GM18907 (cell line): ENCODE measurements around the gene POU2F3.

Experiments used
- ATAC-seq: cut with Tn5 transposase; IDR thresholded peaks from one replicate; pipeline ENCODE4 v1.9.1; 2021; ENCODE audit warnings: mild to moderate bottlenecking, moderate library complexity; ENCODE audit not compliant: unreplicated experiment

Gene POU2F3

DNA sequence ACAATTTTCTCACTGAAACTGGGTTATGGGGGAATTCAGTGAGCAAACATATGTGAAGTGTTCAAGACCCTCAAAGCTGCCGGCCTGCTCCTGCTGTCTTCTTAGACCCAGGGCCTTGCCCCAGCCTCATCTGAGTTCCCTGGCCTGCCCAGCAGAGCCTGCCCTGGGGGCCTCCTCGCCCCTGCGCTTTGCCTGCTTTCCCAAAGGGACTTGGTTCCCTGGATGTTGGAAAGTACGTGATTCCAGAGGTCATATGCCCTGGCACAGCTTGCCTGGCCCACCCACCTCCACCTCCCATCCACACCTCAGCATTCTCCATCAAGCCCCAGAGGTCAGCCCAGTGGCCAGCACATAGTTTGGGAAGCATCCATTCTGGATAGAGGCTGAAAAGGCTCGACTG, 13.7 kb upstream of the POU2F3 start:
- ATAC-seq, result no peak

GRCh38 chr11:120226714-120227113, 13.2 kb upstream of the POU2F3 start:
- no peak for ATAC-seq

- no peak for ATAC-seq
These were observed 12.6 kb upstream of the POU2F3 start for GRCh38 chr11:120227228-120227852.

GRCh38 chr11:120228794-120229384, 11.1 kb upstream of the POU2F3 start:
- ATAC-seq, result no peak

GRCh38 chr11:120229451-120230424, 10.2 kb upstream of the POU2F3 start:
- ATAC-seq, result no peak

DNA sequence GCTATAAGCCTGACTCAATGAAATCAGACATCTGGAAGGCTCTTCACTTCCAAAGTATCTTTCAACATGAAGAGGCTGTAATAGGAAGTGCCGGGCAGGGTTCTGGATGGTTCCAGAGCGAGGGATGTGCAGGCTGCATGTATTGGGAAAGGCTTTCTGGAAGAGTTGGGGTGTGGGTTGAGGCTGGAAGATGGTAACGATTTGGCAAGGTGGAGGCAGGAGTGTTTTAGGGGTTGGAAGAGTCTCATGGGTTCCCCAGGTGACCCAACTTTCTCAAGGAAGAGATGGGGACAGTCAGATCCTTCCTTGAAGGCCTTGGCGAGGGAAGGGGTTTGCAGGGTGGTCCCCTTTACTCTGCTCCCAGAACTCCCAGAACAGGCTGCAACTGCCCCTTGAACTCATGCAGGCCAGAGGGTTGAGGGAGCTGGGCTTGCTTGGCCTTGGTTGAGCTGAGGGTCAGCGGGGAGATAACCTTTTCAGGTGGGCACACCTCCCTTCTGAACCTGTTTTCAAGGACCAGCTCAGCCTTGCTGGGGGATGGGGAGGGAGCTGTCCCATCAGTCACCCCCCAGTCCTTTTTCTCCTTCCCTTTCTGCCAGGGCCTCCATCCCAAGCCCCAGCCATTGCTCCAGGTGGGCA, 9.4 kb upstream of the POU2F3 start:
- no peak for ATAC-seq

DNA sequence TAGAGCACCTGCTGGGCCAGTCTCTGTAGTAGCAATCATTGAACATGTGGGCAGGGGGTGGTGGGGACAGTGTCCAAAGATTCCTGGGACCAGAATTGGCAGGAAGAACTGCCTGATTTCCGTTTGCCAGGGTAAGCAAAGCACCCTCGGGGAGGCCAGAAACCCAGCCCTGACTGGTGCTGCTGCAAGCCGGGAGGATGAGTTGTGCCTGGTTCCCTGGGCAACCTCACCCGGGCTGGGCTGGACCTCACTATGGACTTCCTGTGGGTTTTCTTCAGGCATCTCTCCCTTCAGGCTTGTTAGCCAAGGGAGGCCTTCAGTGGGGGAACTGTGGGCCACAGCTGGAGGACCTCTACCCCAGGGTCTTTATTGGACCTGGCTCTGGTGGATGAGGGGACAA, 8.0 kb upstream of the POU2F3 start:
- no peak for ATAC-seq

DNA sequence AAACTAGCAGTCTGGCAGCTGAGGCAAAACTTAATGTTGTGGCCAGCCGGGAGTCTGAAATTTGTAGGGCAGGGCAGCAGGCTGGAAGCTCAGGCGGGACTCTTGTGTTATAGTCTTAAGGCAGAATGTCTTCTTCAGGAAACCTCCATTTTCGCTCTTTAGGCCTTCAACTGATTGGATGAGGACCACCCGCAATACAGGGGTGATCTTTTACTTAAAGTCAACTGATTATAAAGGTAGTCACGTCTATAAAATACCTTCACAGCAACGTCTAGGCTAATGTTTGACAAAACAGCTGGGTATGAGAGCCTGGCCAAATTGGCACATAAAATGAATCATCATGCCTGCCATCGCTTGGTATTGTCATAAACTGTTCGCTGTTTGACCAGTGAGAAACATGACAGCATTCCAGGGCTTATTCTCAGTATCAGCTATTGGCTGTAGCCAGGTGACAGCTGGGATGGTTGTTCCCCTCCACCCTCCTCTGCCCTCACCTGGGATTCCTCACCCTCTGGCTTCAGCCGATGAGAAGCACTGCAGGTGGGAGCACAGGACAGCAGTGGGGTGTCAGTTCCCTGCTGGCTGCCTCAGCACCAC, 6.6 kb upstream of the POU2F3 start:
- ATAC-seq, result no peak

GRCh38 chr11:120235024-120235628, 4.8 kb upstream of the POU2F3 start:
- ATAC-seq, result no peak

GRCh38 chr11:120236169-120237107, 3.5 kb upstream of the POU2F3 start:
- ATAC-seq, result no peak

GRCh38 chr11:120238968-120239620, 846 bp upstream of the POU2F3 start:
- ATAC-seq, result no peak

DNA sequence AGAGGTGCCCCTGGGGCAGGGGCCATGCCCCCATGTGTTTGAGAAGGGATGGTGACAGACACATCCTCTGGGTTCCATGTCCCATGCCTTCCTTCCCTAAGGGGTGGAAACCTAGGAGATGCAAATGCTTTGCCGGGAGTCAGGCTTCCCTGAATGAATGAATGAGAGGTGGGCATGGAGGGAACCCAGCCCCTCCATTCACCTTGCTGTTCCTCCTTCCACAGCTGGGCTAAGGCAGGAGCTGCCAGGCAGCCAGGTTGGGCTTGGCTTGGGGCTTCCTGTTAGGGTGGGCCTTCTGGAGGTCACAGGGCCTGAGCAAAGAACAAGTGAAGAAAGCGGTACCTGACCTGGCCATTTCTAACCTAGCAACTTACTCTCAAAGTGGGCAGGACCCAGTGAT, 926 bp downstream of the POU2F3 start:
- no peak for ATAC-seq

- no peak for ATAC-seq
These were observed 1.3 kb downstream of the POU2F3 start for GRCh38 chr11:120241277-120241676.

DNA sequence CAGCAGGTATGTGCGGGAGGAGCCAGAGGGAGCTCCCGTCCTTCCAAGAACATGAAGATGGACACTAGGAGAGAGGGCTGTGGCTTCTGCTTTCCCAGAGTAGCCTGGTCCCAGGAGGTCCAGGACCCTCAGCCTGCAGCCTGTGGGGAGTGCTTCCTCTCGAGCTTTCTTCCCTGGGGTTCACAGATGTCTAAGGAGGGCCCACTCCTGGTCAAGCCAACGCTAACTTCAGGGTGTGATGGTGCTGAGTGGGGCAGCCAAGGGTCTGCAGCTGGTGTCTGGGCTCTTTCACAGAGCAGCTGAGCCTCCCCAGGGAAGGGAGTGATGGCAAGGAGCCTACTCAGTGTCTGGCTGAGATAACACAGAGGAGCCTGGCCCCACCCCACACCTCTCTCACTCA, 3.3 kb downstream of the POU2F3 start:
- no peak for ATAC-seq

- ATAC-seq, result no peak
These were observed 4.8 kb downstream of the POU2F3 start for GRCh38 chr11:120244476-120245365.

DNA sequence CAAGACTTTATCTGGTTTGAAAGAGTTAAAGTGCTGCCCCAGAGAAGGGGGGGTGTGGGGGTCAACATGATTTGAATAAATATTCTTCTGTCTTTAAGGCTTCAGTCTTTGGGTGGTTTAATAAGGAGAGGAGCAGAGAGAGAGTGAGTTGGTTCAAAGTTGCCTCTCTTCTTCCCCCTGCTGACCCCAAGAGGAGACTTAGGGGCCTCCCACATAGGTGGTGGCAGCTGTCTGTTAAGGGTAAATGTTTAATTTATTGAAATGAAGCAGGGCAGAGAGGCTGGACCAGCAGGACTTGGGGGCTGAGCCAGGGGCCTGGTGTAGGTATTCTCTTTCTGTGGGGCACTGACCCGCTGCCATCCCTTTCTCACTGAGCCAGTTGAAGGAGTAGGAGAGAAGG, 5.5 kb downstream of the POU2F3 start:
- no peak for ATAC-seq

- peak; percentile 71 for ATAC-seq
These were observed 8.8 kb downstream of the POU2F3 start for GRCh38 chr11:120248551-120249278.
